Measurements from ENCODE around the gene TMEM41B. TPM values are rescaled to one million over a fixed set of nuclear protein-coding genes. Genes with fewer than 3 reads are reported as not detected.
A peak's percentile ranks its signal among the peaks of the same experiment; 100 is the strongest.
"Not testable (repeated sequence)": the region's sequence is repeated elsewhere in the genome, so short reads cannot be mapped to it uniquely, and the experiment has no call there.

The TMEM41B gene
- total and polyA plus RNA-seq, 2 of the 8 experiments (the other 6 are each of a cell fraction or from before 2014, with no cell fraction given) = 24.3 to 50.1 TPM

- H2BK20ac ChIP-seq (ENCODE audit: low read length) = 0 out of 2 replicates have a peak overlapping the region, but pooled peaks have one; percentile 57
- H4K8ac ChIP-seq (ENCODE audit: extremely low read depth, insufficient read depth, low read length); H2BK15ac ChIP-seq (ENCODE audit: low read length); H3K79me1 ChIP-seq (ENCODE audit: low read depth, low read length); H4K20me1 ChIP-seq (replicated peaks in 1 of 2; ENCODE audit: control insufficient read depth in 1 of 2, insufficient read depth in 2 of 2, low read length in 2 of 2); FAIRE-seq; H3K36me3 ChIP-seq (ENCODE audit: control insufficient read depth in 2 of 4, insufficient read depth in 4 of 4, low read length in 3 of 4); H3K9ac ChIP-seq (replicated peaks in 1 of 4; ENCODE audit: extremely low read depth in 1 of 4, low read depth in 3 of 4, low read length in 3 of 4); H3K27me3 ChIP-seq (replicated peaks in 1 of 4; ENCODE audit: control insufficient read depth in 3 of 4, extremely low read depth in 1 of 4, insufficient read depth in 3 of 4, low read length in 3 of 4); H3K14ac ChIP-seq (ENCODE audit: insufficient read length); H4K5ac ChIP-seq (ENCODE audit: insufficient read length, low read depth, low read length); H3K18ac ChIP-seq (ENCODE audit: extremely low read depth, low read length); H2AK5ac ChIP-seq (ENCODE audit: low read depth, low read length); DNase-seq (ENCODE audit: low read depth in 1 of 2, low spot score in 2 of 2); H2BK5ac ChIP-seq (ENCODE audit: low read depth, low read length); H3K4me3 ChIP-seq (ENCODE audit: extremely low read depth in 1 of 4, insufficient read depth in 2 of 4, low read depth in 3 of 4, low read length in 4 of 4); H3K79me2 ChIP-seq (ENCODE audit: control insufficient read depth in 1 of 2, insufficient read depth in 2 of 2, low read length in 2 of 2); CTCF ChIA-PET (ENCODE audit: partially characterized antibody); H3K9me3 ChIP-seq (ENCODE audit: insufficient read depth in 2 of 2, low read depth in 1 of 2, low read length in 1 of 2); H3K23ac ChIP-seq (ENCODE audit: insufficient read length); H3K56ac ChIP-seq (replicated peaks; ENCODE audit: insufficient read length, low read depth, low read length); H3K23me2 ChIP-seq (ENCODE audit: low read depth, low read length); H4K91ac ChIP-seq (replicated peaks; ENCODE audit: insufficient read length, low read length); H3K27ac ChIP-seq (ENCODE audit: low read depth, low read length): not testable (repeated sequence)
- TF ChIP-seq, protein P1, sequence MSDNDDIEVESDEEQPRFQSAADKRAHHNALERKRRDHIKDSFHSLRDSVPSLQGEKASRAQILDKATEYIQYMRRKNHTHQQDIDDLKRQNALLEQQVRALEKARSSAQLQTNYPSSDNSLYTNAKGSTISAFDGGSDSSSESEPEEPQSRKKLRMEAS (IDR thresholded peaks at IDR 0.05) = 0 out of 2 replicates have a peak, but pooled peaks have one; percentile 30
- peak overlapping the region; percentile 24; the same call in 1 of the 2 replicates for H2AFZ ChIP-seq (ENCODE audit: low read length)
- H3K4me1 ChIP-seq (replicated peaks in 1 of 4; ENCODE audit: control insufficient read depth in 3 of 4, insufficient read depth in 4 of 4, low read length in 3 of 4) = peaks cover 0 to 11% (median 5%) of the 10 kb centered on the region in 4 experiments; a peak in 5 of 7 replicates
- WGBS, 2 experiments (ENCODE audit: extremely low coverage in 1 of 2, insufficient coverage in 1 of 2, insufficient read length in 1 of 2, insufficient replicate concordance in 2 of 2, low coverage in 1 of 2, low lambda C conversion rate in 2 of 2, missing lambda C conversion rate in 1 of 2) = 92% methylated on average over 4 of the region's 4 CpGs; no CpG with 5 or more reads in 1 of the 2 experiments
- peak overlapping the region; percentile 32 for H3K4ac ChIP-seq (replicated peaks; ENCODE audit: insufficient read length, low read depth, low read length)
- peak overlapping the region; percentile 18; the same call in 1 of the 2 replicates for H2BK12ac ChIP-seq (ENCODE audit: low read depth, low read length)
- peak overlapping the region; percentile 75 for H2BK120ac ChIP-seq (replicated peaks; ENCODE audit: low read depth, low read length)
- POLR2A ChIA-PET (ENCODE audit: partially characterized antibody) = interaction anchor here (0.9 kb wide), 1 partner anchor 18 kb away, joined by 3 read pairs; no protein-coding TSS in a partner anchor
- peak overlapping the region; percentile 0 to 27; a peak in 2 of 4 replicates for H3K4me2 ChIP-seq (ENCODE audit: insufficient read depth in 1 of 2, low read depth in 2 of 2, low read length in 2 of 2)
These were observed 5.1 kb upstream of the TMEM41B start for GRCh38 chr11:9319377-9320001.

Data from H1 (cell line).